Gastrocnemius medialis (tissue), 4 donors: ENCODE measurements around the gene TMEM200C. TPM values are rescaled to one million over a fixed set of nuclear protein-coding genes. Genes with fewer than 3 reads are reported as not detected.

Experiments used
- ATAC-seq, 2 donors: fragments of 150-250 bp; one replicate each; pipeline ENCODE4 v1.9.1; 2016
- DNase-seq, 2 donors: peaks; one replicate each; pipeline ENCODE4 v3.0.0-alpha.2; 2019
- H3K27ac ChIP-seq, 4 donors: fragments of 200-600 bp; sonication (generic); 1 replicate in 1 of 4; 2 replicates in 3 of 4; pipeline ENCODE4 v1.5.1; 2016 to 2018; ENCODE audit warnings: mild to moderate bottlenecking in 2 of 4, moderate library complexity in 1 of 4
- H3K27me3 ChIP-seq, 3 donors: fragments of 200-600 bp; sonication (generic) in 2 of 3; 1 replicate in 1 of 3; 2 replicates in 2 of 3; pipeline versions ENCODE4 v1.5.1 to v1.6.0; 2016 to 2019; ENCODE audit warnings: mild to moderate bottlenecking in 1 of 3, moderate library complexity in 1 of 3
- H3K36me3 ChIP-seq, 2 donors: fragments of 200-600 bp; sonication (generic) in 1 of 2; one replicate each; pipeline ENCODE4 v1.5.1; 2017 to 2018
- H3K4me1 ChIP-seq, 2 donors: fragments of 200-600 bp; sonication (generic) in 1 of 2; one replicate each; pipeline ENCODE4 v1.5.1; 2016 to 2017; ENCODE audit warnings: mild to moderate bottlenecking in 2 of 2
- H3K4me3 ChIP-seq, 4 donors: fragments of 200-600 bp; sonication (generic) in 3 of 4; 1 replicate in 1 of 4; 2 replicates in 3 of 4; pipeline ENCODE4 v1.5.1; 2016 to 2019; ENCODE audit warnings: mild to moderate bottlenecking in 2 of 4
- H3K9me3 ChIP-seq, 3 donors: fragments of 200-600 bp; sonication (generic) in 2 of 3; 1 replicate in 1 of 3; 2 replicates in 2 of 3; pipeline ENCODE4 v1.5.1; 2016 to 2019
- CTCF ChIP-seq, 5 experiments: fragments of 450-650 bp in 3 of 5; fragments of 200-600 bp in 2 of 5; sonication (generic) in 2 of 5; IDR thresholded peaks in 4 of 5; conservative IDR thresholded peaks in 1 of 5; 1 replicate in 4 of 5; 2 replicates in 1 of 5; pipeline ENCODE4 v1.5.1; 2016 to 2019; ENCODE audit warnings: antibody characterized with exemption in 5 of 5, mild to moderate bottlenecking in 3 of 5, moderate library complexity in 3 of 5
- POLR2A ChIP-seq, 2 donors: fragments of 450-650 bp; IDR thresholded peaks; one replicate each; pipeline ENCODE4 v1.6.1; 2017; ENCODE audit warnings: antibody characterized with exemption in 2 of 2, mild to moderate bottlenecking in 2 of 2, moderate library complexity in 2 of 2
- in situ Hi-C, 4 donors: fragments of 200-750 bp; cut with MboI; loops; one replicate each; pipeline versions ENCODE4 v1.15.0 to v1.8.0; 2017; ENCODE audit warnings: low sequenced_read_pairs in 4 of 4
- intact Hi-C: fragments of 100-400 bp; cut with DNase I; formaldehyde crosslinking; loops from one replicate; pipeline ENCODE4 v1.15.1; 2023; ENCODE audit warnings: low total_unique reads
- total RNA-seq, 4 donors: library from RNA; depleted of rRNA; stranded (reverse); fragments of >200 nt; gene quantifications; one replicate each; pipeline versions ENCODE4 v1.1.0 to v1.2.3, GENCODE V29; 2016

Gene TMEM200C
- total RNA-seq, 4 donors from 2014 or later: 0.07 TPM; not detected in 3

- Histone ChIP-seq H3K4me1 (peaks cover 0 to 15% of the 10 kb centered on the region in 2 donors), H3K27me3 (peaks cover 36 to 60% (median 53%) of the 10 kb centered on the region in 3 donors), H3K9me3 (no peaks in the 10 kb centered on the region), H3K27ac (no peak overlapping the region), H3K36me3 (no peaks in the 10 kb centered on the region), H3K4me3 (no peak overlapping the region)
- intact Hi-C loops (loop anchor here (10.0 kb wide), 1 partner anchor 287 kb away; no protein-coding TSS in a partner anchor), in situ Hi-C loops (loop anchor here in 3 of 4 donors (25.0 kb wide), 2 partner anchors 595 to 995 kb away; no protein-coding TSS in a partner anchor)
- DNase-seq (no peak), ATAC-seq (no peak)
- TF ChIP-seq POLR2A (IDR thresholded peaks at IDR 0.05) (no peak), CTCF (IDR thresholded peaks at IDR 0.05 in 4 of 5, conservative IDR thresholded peaks at IDR 0.05 in 1 of 5) (no peak)
Observed at GRCh38 chr18:5891854-5892215, 3.5 kb downstream of the TMEM200C start.

GRCh38 chr18:5891184-5891853, 4.0 kb downstream of the TMEM200C start:
- no peak for TF ChIP-seq POLR2A (IDR thresholded peaks at IDR 0.05)
- TF ChIP-seq CTCF (IDR thresholded peaks at IDR 0.05 in 4 of 5, conservative IDR thresholded peaks at IDR 0.05 in 1 of 5): no peak
- H3K4me1 ChIP-seq: peaks cover 0 to 14% of the 10 kb centered on the region in 2 donors
- no peak for DNase-seq
- peak overlapping the region in 1 of 4 donors; percentile 50 for H3K4me3 ChIP-seq
- no peak for ATAC-seq
- H3K36me3 ChIP-seq: no peaks in the 10 kb centered on the region
- intact Hi-C loops: loop anchor here (10.0 kb wide), 1 partner anchor 287 kb away; no protein-coding TSS in a partner anchor
- in situ Hi-C loops: loop anchor here in 3 of 4 donors (25.0 kb wide), 2 partner anchors 596 to 996 kb away; no protein-coding TSS in a partner anchor
- H3K9me3 ChIP-seq: no peaks in the 10 kb centered on the region
- H3K27ac ChIP-seq: no peak overlapping the region
- H3K27me3 ChIP-seq: peaks cover 31 to 57% (median 48%) of the 10 kb centered on the region in 3 donors

GRCh38 chr18:5890331-5891183, 4.8 kb downstream of the TMEM200C start:
- Histone ChIP-seq H3K27me3 (peaks cover 23 to 50% (median 41%) of the 10 kb centered on the region in 3 donors), H3K36me3 (no peaks in the 10 kb centered on the region), H3K4me3 (peak overlapping the region; percentile 42 to 60 (median 48)), H3K9me3 (no peaks in the 10 kb centered on the region), H3K27ac (no peak overlapping the region), H3K4me1 (peaks cover 0 to 8% of the 10 kb centered on the region in 2 donors)
- intact Hi-C loops (loop anchor here (10.0 kb wide), 1 partner anchor 286 kb away; no protein-coding TSS in a partner anchor), in situ Hi-C loops (loop anchor here in 3 of 4 donors (25.0 kb wide), 2 partner anchors 597 to 997 kb away; no protein-coding TSS in a partner anchor)
- DNase-seq (no peak), ATAC-seq (peak; percentile 47 to 74)
- no peak for TF ChIP-seq POLR2A (IDR thresholded peaks at IDR 0.05)
- TF ChIP-seq CTCF (IDR thresholded peaks at IDR 0.05 in 4 of 5, conservative IDR thresholded peaks at IDR 0.05 in 1 of 5): peak in 4 of 5 experiments; percentile 28 to 70 (median 62)

- in situ Hi-C loops: loop anchor here (10.0 to 25.0 kb wide), 4 partner anchors 599 to 1002 kb away; no protein-coding TSS in a partner anchor
- Histone ChIP-seq H3K9me3 (no peaks in the 10 kb centered on the region), H3K27me3 (peaks cover 0 to 8% (median 5%) of the 10 kb centered on the region in 3 donors), H3K36me3 (no peaks in the 10 kb centered on the region), H3K4me1 (peaks cover 0 to 3% of the 10 kb centered on the region in 2 donors), H3K27ac (no peak overlapping the region), H3K4me3 (no peak overlapping the region)
- intact Hi-C loops: no loop called here
- DNase-seq: no peak
- ATAC-seq: no peak
- TF ChIP-seq CTCF (IDR thresholded peaks at IDR 0.05 in 4 of 5, conservative IDR thresholded peaks at IDR 0.05 in 1 of 5) (no peak), POLR2A (IDR thresholded peaks at IDR 0.05) (no peak)
Observed at GRCh38 chr18:5885361-5885760, 10.0 kb downstream of the TMEM200C start.
